Stimulated activated CD4-positive, alpha-beta T cell treated with anti-CD3 and anti-CD28 coated beads, Interleukin-4, amount 100 ng/mL, for 24 hours (primary cell): Measurements from ENCODE around the gene DEDD.

Source experiments
- DNase-seq: peaks from one replicate; pipeline ENCODE4 v3.0.0-alpha.2; 2020

DEDD gene

GRCh38 chr1:161132410-161133219, at the start of gene DEDD:
DEDD (minus strand) TSS chr1:161132667; CDS start chr1:161124462, 8,205 bp downstream.
- peak; percentile 93 for DNase-seq

- DNase-seq: peak; percentile 76
Measured at GRCh38 chr1:161182214-161182613, 49.7 kb upstream of the DEDD start.

GRCh38 chr1:161180639-161181038, 48.2 kb upstream of the DEDD start:
- DNase-seq: no peak

- no peak for DNase-seq
Measured at GRCh38 chr1:161179698-161180097, 47.2 kb upstream of the DEDD start.

GRCh38 chr1:161177936-161178244, 45.4 kb upstream of the DEDD start:
- no peak for DNase-seq

GRCh38 chr1:161177112-161177935, 44.9 kb upstream of the DEDD start, which contains the start of gene B4GALT3:
B4GALT3 (minus strand) TSS chr1:161177507; CDS start chr1:161176060, 1,447 bp downstream.
- DNase-seq: peak; percentile 95

GRCh38 chr1:161176468-161177111, 44.1 kb upstream of the DEDD start:
- DNase-seq: no peak

GRCh38 chr1:161175771-161176453, 43.4 kb upstream of the DEDD start:
- no peak for DNase-seq

- DNase-seq: no peak
Measured at GRCh38 chr1:161174911-161175310, 42.4 kb upstream of the DEDD start.

GRCh38 chr1:161173711-161174110, 41.2 kb upstream of the DEDD start:
- DNase-seq: no peak

GRCh38 chr1:161172776-161173376, 40.4 kb upstream of the DEDD start:
- DNase-seq: no peak

GRCh38 chr1:161172349-161172748, 39.9 kb upstream of the DEDD start:
- no peak for DNase-seq

- no peak for DNase-seq
Measured at GRCh38 chr1:161171696-161172095, 39.2 kb upstream of the DEDD start.

- no peak for DNase-seq
Measured at GRCh38 chr1:161171191-161171590, 38.7 kb upstream of the DEDD start.

- DNase-seq: no peak
Measured at GRCh38 chr1:161168906-161169305, 36.4 kb upstream of the DEDD start.

- DNase-seq: no peak
Measured at GRCh38 chr1:161166669-161167548, 34.4 kb upstream of the DEDD start.

- DNase-seq: peak; percentile 94
Measured at GRCh38 chr1:161165742-161166668, 33.5 kb upstream of the DEDD start, which contains the start of gene PPOX. PPOX (plus strand) TSS chr1:161166426; CDS start chr1:161166848, 422 bp downstream.

- DNase-seq: no peak
Measured at GRCh38 chr1:161164901-161165610, 32.6 kb upstream of the DEDD start.

GRCh38 chr1:161163793-161164192, 31.3 kb upstream of the DEDD start:
- no peak for DNase-seq
